Esophagus squamous epithelium (tissue), 4 donors: Measurements from ENCODE around the gene FAM107B.

ENCODE experiments used
- POLR2A ChIP-seq, 4 donors: fragments of 450-650 bp; IDR thresholded peaks; one replicate each; pipeline ENCODE4 v1.6.1; 2017; ENCODE audit warnings: antibody characterized with exemption in 4 of 4, mild to moderate bottlenecking in 4 of 4, moderate library complexity in 3 of 4
- TF ChIP-seq, protein P1 (sequence below), 6 experiments: fragments of 450-650 bp in 4 of 6; fragments of 200-600 bp in 2 of 6; sonication (generic) in 2 of 6; IDR thresholded peaks; one replicate each; pipeline ENCODE4 v1.5.1; 2016 to 2019; ENCODE audit warnings: antibody characterized with exemption in 6 of 6, mild to moderate bottlenecking in 4 of 6, moderate library complexity in 4 of 6

DNA sequence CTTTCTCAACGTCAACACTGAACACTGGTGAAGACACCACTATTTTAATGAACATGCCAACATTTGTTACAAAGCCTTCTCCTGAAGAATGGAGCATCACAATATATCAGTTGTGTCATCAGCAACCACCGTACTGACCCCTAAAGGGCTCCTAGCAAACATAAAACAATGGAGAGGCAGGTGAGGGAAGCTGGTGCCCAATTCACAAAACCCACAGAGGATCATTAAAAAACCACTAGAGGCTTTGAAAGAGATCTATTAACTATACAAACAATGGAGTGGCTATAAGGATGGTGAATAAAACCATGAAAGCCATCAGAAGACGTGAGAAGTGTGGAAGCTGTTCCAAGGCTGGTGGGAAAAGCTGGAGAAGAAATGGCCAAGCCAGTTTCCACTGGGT, 150.8 kb downstream of the FAM107B start:
- TF ChIP-seq, protein P1, sequence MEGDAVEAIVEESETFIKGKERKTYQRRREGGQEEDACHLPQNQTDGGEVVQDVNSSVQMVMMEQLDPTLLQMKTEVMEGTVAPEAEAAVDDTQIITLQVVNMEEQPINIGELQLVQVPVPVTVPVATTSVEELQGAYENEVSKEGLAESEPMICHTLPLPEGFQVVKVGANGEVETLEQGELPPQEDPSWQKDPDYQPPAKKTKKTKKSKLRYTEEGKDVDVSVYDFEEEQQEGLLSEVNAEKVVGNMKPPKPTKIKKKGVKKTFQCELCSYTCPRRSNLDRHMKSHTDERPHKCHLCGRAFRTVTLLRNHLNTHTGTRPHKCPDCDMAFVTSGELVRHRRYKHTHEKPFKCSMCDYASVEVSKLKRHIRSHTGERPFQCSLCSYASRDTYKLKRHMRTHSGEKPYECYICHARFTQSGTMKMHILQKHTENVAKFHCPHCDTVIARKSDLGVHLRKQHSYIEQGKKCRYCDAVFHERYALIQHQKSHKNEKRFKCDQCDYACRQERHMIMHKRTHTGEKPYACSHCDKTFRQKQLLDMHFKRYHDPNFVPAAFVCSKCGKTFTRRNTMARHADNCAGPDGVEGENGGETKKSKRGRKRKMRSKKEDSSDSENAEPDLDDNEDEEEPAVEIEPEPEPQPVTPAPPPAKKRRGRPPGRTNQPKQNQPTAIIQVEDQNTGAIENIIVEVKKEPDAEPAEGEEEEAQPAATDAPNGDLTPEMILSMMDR (IDR thresholded peaks at IDR 0.05), result no peak
- TF ChIP-seq POLR2A (IDR thresholded peaks at IDR 0.05), result no peak
